ENCODE measurements around the gene MBL2. TPM values are rescaled to one million over a fixed set of nuclear protein-coding genes. Genes with fewer than 3 reads are reported as not detected.

The MBL2 gene
- total RNA-seq, 6 experiments from 2014 or later = 56.4 to 173 (median 94.1) TPM

- Histone ChIP-seq H3K4me1 (no peaks in the 10 kb centered on the region), H3K9me3 (no peaks in the 10 kb centered on the region), H3K36me3 (no peaks in the 10 kb centered on the region), H3K27ac (no peak overlapping the region), H3K27me3 (no peaks in the 10 kb centered on the region), H3K4me3 (no peak overlapping the region)
- no peak for DNase-seq
- peak in 1 of 4 donors; percentile 67 for ATAC-seq
- TF ChIP-seq POLR2A (IDR thresholded peaks at IDR 0.05) = no peak
- TF ChIP-seq CTCF (IDR thresholded peaks at IDR 0.05) = no peak
- WGBS (ENCODE audit: insufficient coverage, low coverage, low lambda C conversion rate, missing lambda C conversion rate) = 55% methylated on average over 2 of the region's 2 CpGs
- intact Hi-C loops (cut with DNase I) = no loop called here
Measured at GRCh38 chr10:52810761-52811160, 38.2 kb upstream of the MBL2 start.

- no peak for ATAC-seq
- Histone ChIP-seq H3K27me3 (no peaks in the 10 kb centered on the region), H3K4me3 (no peak overlapping the region), H3K27ac (no peak overlapping the region), H3K9me3 (no peaks in the 10 kb centered on the region), H3K4me1 (no peaks in the 10 kb centered on the region), H3K36me3 (no peaks in the 10 kb centered on the region)
- TF ChIP-seq POLR2A (IDR thresholded peaks at IDR 0.05) (no peak), CTCF (IDR thresholded peaks at IDR 0.05) (no peak)
- no peak for DNase-seq
- intact Hi-C loops (cut with DNase I) = no loop called here
- 35% methylated on average over 2 of the region's 2 CpGs for WGBS (ENCODE audit: insufficient coverage, low coverage, low lambda C conversion rate, missing lambda C conversion rate)
Measured at GRCh38 chr10:52807803-52808202, 35.2 kb upstream of the MBL2 start.

- Histone ChIP-seq H3K4me3 (no peak overlapping the region), H3K27me3 (no peaks in the 10 kb centered on the region), H3K4me1 (no peaks in the 10 kb centered on the region), H3K36me3 (no peaks in the 10 kb centered on the region), H3K9me3 (no peaks in the 10 kb centered on the region), H3K27ac (no peak overlapping the region)
- ATAC-seq (no peak), DNase-seq (no peak)
- TF ChIP-seq CTCF (IDR thresholded peaks at IDR 0.05) (no peak), POLR2A (IDR thresholded peaks at IDR 0.05) (no peak)
- intact Hi-C loops (cut with DNase I) = no loop called here
- 56% methylated on average over 19 of the region's 25 CpGs for WGBS (ENCODE audit: insufficient coverage, low coverage, low lambda C conversion rate, missing lambda C conversion rate)
Measured at GRCh38 chr10:52805414-52806285, 33.1 kb upstream of the MBL2 start.

GRCh38 chr10:52801947-52802346 is 29.4 kb upstream of the MBL2 start:
- Histone ChIP-seq H3K4me3 (no peak overlapping the region), H3K9me3 (no peaks in the 10 kb centered on the region), H3K4me1 (no peaks in the 10 kb centered on the region), H3K27me3 (no peaks in the 10 kb centered on the region), H3K27ac (no peak overlapping the region), H3K36me3 (no peaks in the 10 kb centered on the region)
- no peak for DNase-seq
- 43% methylated on average over 1 of the region's 1 CpG for WGBS (ENCODE audit: insufficient coverage, low coverage, low lambda C conversion rate, missing lambda C conversion rate)
- ATAC-seq = no peak
- intact Hi-C loops (cut with DNase I) = no loop called here
- TF ChIP-seq CTCF (IDR thresholded peaks at IDR 0.05) = no peak
- no peak for TF ChIP-seq POLR2A (IDR thresholded peaks at IDR 0.05)
